ENCODE results near the gene RAD54L2. TPM values are rescaled to one million over a fixed set of nuclear protein-coding genes. Genes with fewer than 3 reads are reported as not detected.

The RAD54L2 gene
- total and polyA plus RNA-seq, 9 of the 15 experiments (the other 6 are each of a cell fraction or from before 2014, with no cell fraction given) = 1.3 to 12.2 (median 5.4) TPM

- H3K9me1 ChIP-seq (ENCODE audit: control insufficient read depth, insufficient read depth, low read length) = no peaks in the 10 kb centered on the region
- peaks cover 5% of the 10 kb centered on the region; the same call in 1 of the 2 replicates for H4K20me1 ChIP-seq (replicated peaks; ENCODE audit: control insufficient read depth, insufficient read depth, low read length)
- peaks cover 35% of the 10 kb centered on the region for H3K79me2 ChIP-seq (ENCODE audit: control insufficient read depth, insufficient read depth, low read length)
- H3K9me3 ChIP-seq (replicated peaks; ENCODE audit: control insufficient read depth, insufficient read depth, low read depth, low read length) = no peaks in the 10 kb centered on the region
- peak overlapping the region; percentile 91 for H3K4me3 ChIP-seq
- WGBS (ENCODE audit: insufficient coverage, low coverage, missing lambda C conversion rate) = 1% methylated on average over 11 of the region's 11 CpGs
- H3K27ac ChIP-seq (ENCODE audit: extremely low read depth, low read depth, low read length) = peak overlapping the region; percentile 82; the same call in 2 of the 3 replicates
- ChIA-PET CTCF (ENCODE audit: low intra/inter-chr PET ratio) (no interaction called here), POLR2A (interaction anchor here (0.6 to 2.7 kb wide), 3 partner anchors 11 to 733 kb away, joined by 3 to 12 read pairs (median 3); partner anchors contain the start of gene DCAF1)
- ATAC-seq (peak; percentile 82), DNase-seq (ENCODE audit: extremely low read depth in 1 of 4, low spot score in 3 of 4) (peak; percentile 50 to 64 (median 56)), FAIRE-seq (peak; percentile 95)
- peak overlapping the region; percentile 86 to 96 for H3K9ac ChIP-seq (ENCODE audit: insufficient read depth in 1 of 2, low read depth in 2 of 2, low read length in 2 of 2)
- intact Hi-C loops (cut with micrococcal nuclease) = no loop called here
- H3K36me3 ChIP-seq (ENCODE audit: control insufficient read depth, insufficient read depth, low read length) = peaks cover 20% of the 10 kb centered on the region; the same call in 2 of the 3 replicates
- no peaks in the 10 kb centered on the region for H3K27me3 ChIP-seq (ENCODE audit: control insufficient read depth in 2 of 2, insufficient read depth in 2 of 2, low read length in 2 of 2)
- H2AFZ ChIP-seq (ENCODE audit: low read depth, low read length) = peak overlapping the region; percentile 80
- H3K4me2 ChIP-seq (ENCODE audit: insufficient read depth, low read length) = peak overlapping the region; percentile 91
- in situ Hi-C loops (cut with MboI) = no loop called here
- peaks cover 5 to 16% of the 10 kb centered on the region in 2 experiments; a peak in 3 of 5 replicates for H3K4me1 ChIP-seq (replicated peaks in 1 of 2; ENCODE audit: control insufficient read depth in 2 of 2, insufficient read depth in 2 of 2, low read length in 2 of 2)
- BruUV-seq (replicated peaks) = no TSS peak
- no peak for TF ChIP-seq XRCC4 (IDR thresholded peaks at IDR 0.05; ENCODE audit: extremely low read depth, insufficient read depth, insufficient read length)
- TF ChIP-seq NKRF (IDR thresholded peaks at IDR 0.05; ENCODE audit: borderline replicate concordance) = peak; percentile 35; the same call in 1 of the 2 replicates
- TF ChIP-seq FOSL1 (tag; conservative IDR thresholded peaks at IDR 0.05) = peak; percentile 61; the same call in 1 of the 2 replicates
- peak in 1 of 2 experiments; percentile 91; a peak in 2 of 4 replicates for TF ChIP-seq RCOR1 (IDR thresholded peaks at IDR 0.05; ENCODE audit: borderline replicate concordance in 1 of 2, low read depth in 2 of 2, low read length in 2 of 2)
- TF ChIP-seq HDAC1 (IDR thresholded peaks at IDR 0.05) = peak in 1 of 2 experiments; percentile 92; a peak in 2 of 4 replicates
- no peak for TF ChIP-seq ZNF57 (CRISPR knock-in tag; IDR thresholded peaks at IDR 0.05)
- TF ChIP-seq PHF20 (IDR thresholded peaks at IDR 0.05; ENCODE audit: partially characterized antibody) = no peak
- TF ChIP-seq HMBOX1 (IDR thresholded peaks at IDR 0.05) = 0 out of 2 replicates have a peak, but pooled peaks have one; percentile 22
- peak; percentile 78 for TF ChIP-seq DPF2 (IDR thresholded peaks at IDR 0.05)
- peak; percentile 60 for TF ChIP-seq SMARCA4 (IDR thresholded peaks at IDR 0.05)
- TF ChIP-seq KDM1A (IDR thresholded peaks at IDR 0.05) = peak; percentile 96 to 97
- peak; percentile 91 for TF ChIP-seq EGR1 (conservative IDR thresholded peaks at IDR 0.05)
- no peak for TF ChIP-seq ZNF77 (CRISPR knock-in tag; IDR thresholded peaks at IDR 0.05)
- TF ChIP-seq ARID1B (IDR thresholded peaks at IDR 0.05) = peak; percentile 53
- 0 out of 2 replicates have a peak, but pooled peaks have one; percentile 51 for TF ChIP-seq JUND (IDR thresholded peaks at IDR 0.05; ENCODE audit: borderline replicate concordance, low read depth, low read length)
- peak; percentile 35; the same call in 1 of the 3 replicates for TF ChIP-seq JUND (tag; IDR thresholded peaks at IDR 0.05; ENCODE audit: borderline replicate concordance, low read depth, low read length)
- 0 out of 2 replicates have a peak, but pooled peaks have one; percentile 33 for TF ChIP-seq KLF16 (IDR thresholded peaks at IDR 0.05)
- peak; percentile 54; the same call in 1 of the 2 replicates for TF ChIP-seq ATF3 (IDR thresholded peaks at IDR 0.05)
- no peak for TF ChIP-seq ATF3 (CRISPR knock-in tag; conservative IDR thresholded peaks at IDR 0.05)
- TF ChIP-seq MTA1 (IDR thresholded peaks at IDR 0.05; ENCODE audit: borderline replicate concordance) = 0 out of 2 replicates have a peak, but pooled peaks have one; percentile 42
- 0 out of 2 replicates have a peak, but pooled peaks have one; percentile 53 for TF ChIP-seq RUNX1 (IDR thresholded peaks at IDR 0.05; ENCODE audit: low read depth)
These were observed 897 bp downstream of the RAD54L2 start for GRCh38 chr3:51539291-51539941.

Measured in K562 (cell line).